Measurements from ENCODE around the gene DTX3. TPM values are rescaled to one million over a fixed set of nuclear protein-coding genes. Genes with fewer than 3 reads are reported as not detected.

Gene DTX3
- total RNA-seq, 1 experiment from 2014 or later: 57.0 TPM

DNA sequence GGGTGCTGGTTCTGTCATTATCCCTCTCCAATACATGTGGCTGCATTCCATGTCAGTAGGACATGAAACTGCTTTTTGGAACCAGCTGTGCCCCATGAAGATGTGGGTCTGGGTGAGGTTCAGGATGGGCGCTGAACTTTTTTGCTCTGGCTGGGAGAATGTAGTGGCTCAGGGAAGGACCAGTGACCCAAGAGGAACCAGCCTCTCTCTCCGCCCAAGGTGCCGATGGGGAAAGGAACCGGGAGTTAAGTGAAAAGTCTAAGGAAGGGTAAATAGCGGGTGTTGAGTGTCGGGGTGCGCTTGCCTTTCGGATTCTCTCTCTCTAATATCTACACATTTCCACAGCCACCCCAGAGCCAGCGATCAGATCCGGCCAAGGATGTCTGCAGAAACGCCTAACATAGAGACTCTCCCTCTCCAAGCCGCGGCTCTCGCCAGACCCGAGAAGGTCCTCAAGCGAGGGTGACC is 14.4 kb downstream of the DTX3 start:
- no peak for ATAC-seq
- Mint-ChIP-seq H3K27me3 (ENCODE audit: low read depth) (peaks cover 100% of the 10 kb centered on the region), H3K4me1 (peaks cover 31% of the 10 kb centered on the region), H3K9me3 (no peaks in the 10 kb centered on the region), H3K36me3 (peaks cover 5% of the 10 kb centered on the region), H3K27ac (no peak overlapping the region), H3K4me3 (peak overlapping the region; percentile 78)
- ChIA-PET POLR2A (interaction anchor here (0.9 kb wide), 1 partner anchor 9 kb away, joined by 3 read pairs; no protein-coding TSS in a partner anchor), CTCF (interaction anchor here (0.9 to 3.6 kb wide), 9 partner anchors 8 to 116 kb away, joined by 3 to 74 read pairs (median 18); partner anchors contain the start of genes ARHGEF25, B4GALNT1 and PIP4K2C)
- DNase-seq (ENCODE audit: low spot score): no peak
- TF ChIP-seq AFF4 (CRISPR knock-in tag; IDR thresholded peaks at IDR 0.05; ENCODE audit: borderline replicate concordance) (no peak), NFE2L1 (CRISPR knock-in tag; IDR thresholded peaks at IDR 0.05) (no peak)

DNA sequence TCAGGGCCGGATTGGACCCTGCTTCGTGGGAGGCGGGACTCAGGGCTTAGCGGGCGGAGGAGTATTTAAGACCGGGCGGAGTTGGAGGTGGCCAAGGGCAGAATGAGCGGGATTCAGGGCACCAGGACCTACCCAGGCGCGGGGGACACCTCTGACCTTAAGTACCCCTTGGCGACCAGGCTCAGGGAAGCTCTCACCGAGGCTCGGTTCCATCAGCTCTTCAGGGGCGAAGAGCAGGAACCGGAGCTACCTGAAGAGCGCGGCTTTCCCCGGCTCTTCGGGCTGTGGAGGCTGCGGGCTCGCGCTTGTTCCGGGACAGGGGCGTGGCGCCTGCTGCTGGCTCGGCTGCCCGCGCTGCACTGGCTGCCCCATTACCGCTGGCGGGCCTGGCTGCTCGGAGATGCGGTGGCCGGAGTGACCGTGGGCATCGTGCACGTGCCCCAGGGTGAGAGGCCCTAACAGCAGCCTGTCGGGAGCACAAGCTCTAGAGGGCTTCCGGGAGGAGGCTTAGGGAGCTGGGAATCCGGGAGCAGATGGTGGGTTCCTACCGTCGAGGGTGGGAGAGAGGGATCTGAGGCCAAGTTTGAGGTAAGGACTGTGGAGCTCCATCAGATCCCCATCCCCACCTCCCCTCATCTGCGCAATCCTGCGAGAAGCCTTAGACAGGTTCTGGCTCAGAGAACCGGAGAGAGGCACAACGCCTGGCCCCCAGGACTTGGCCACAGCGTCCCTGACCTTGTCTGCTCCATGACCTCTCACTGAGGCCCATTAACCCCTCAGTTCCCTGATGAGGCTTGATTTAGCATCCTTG is 15.0 kb downstream of the DTX3 start:
- H3K27me3 Mint-ChIP-seq (ENCODE audit: low read depth): peaks cover 100% of the 10 kb centered on the region
- no peaks in the 10 kb centered on the region for H3K9me3 Mint-ChIP-seq
- peak overlapping the region; percentile 78 for H3K4me3 Mint-ChIP-seq
- DNase-seq (ENCODE audit: low spot score) (peak; percentile 52), ATAC-seq (peak; percentile 38)
- H3K27ac Mint-ChIP-seq: no peak overlapping the region
- CTCF ChIA-PET: interaction anchor here (0.9 to 3.6 kb wide), 12 partner anchors 8 to 137 kb away, joined by 3 to 74 read pairs (median 16); partner anchors contain the start of genes ARHGEF25, B4GALNT1 and PIP4K2C
- H3K4me1 Mint-ChIP-seq: peaks cover 25% of the 10 kb centered on the region
- POLR2A ChIA-PET: interaction anchor here (0.9 to 2.3 kb wide), 4 partner anchors 9 to 116 kb away, joined by 3 to 11 read pairs (median 4); partner anchors contain the start of genes ARHGEF25 and B4GALNT1
- peaks cover 2% of the 10 kb centered on the region for H3K36me3 Mint-ChIP-seq
- TF ChIP-seq, protein P1, sequence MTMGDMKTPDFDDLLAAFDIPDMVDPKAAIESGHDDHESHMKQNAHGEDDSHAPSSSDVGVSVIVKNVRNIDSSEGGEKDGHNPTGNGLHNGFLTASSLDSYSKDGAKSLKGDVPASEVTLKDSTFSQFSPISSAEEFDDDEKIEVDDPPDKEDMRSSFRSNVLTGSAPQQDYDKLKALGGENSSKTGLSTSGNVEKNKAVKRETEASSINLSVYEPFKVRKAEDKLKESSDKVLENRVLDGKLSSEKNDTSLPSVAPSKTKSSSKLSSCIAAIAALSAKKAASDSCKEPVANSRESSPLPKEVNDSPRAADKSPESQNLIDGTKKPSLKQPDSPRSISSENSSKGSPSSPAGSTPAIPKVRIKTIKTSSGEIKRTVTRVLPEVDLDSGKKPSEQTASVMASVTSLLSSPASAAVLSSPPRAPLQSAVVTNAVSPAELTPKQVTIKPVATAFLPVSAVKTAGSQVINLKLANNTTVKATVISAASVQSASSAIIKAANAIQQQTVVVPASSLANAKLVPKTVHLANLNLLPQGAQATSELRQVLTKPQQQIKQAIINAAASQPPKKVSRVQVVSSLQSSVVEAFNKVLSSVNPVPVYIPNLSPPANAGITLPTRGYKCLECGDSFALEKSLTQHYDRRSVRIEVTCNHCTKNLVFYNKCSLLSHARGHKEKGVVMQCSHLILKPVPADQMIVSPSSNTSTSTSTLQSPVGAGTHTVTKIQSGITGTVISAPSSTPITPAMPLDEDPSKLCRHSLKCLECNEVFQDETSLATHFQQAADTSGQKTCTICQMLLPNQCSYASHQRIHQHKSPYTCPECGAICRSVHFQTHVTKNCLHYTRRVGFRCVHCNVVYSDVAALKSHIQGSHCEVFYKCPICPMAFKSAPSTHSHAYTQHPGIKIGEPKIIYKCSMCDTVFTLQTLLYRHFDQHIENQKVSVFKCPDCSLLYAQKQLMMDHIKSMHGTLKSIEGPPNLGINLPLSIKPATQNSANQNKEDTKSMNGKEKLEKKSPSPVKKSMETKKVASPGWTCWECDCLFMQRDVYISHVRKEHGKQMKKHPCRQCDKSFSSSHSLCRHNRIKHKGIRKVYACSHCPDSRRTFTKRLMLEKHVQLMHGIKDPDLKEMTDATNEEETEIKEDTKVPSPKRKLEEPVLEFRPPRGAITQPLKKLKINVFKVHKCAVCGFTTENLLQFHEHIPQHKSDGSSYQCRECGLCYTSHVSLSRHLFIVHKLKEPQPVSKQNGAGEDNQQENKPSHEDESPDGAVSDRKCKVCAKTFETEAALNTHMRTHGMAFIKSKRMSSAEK (CRISPR knock-in tag; IDR thresholded peaks at IDR 0.05; ENCODE audit: borderline replicate concordance): no peak
- TF ChIP-seq IRF2 (CRISPR knock-in tag; IDR thresholded peaks at IDR 0.05; ENCODE audit: borderline replicate concordance, low read depth) (no peak), STAT6 (CRISPR knock-in tag; conservative IDR thresholded peaks at IDR 0.05; ENCODE audit: low read depth) (no peak), PREB (CRISPR knock-in tag; IDR thresholded peaks at IDR 0.05; ENCODE audit: borderline replicate concordance) (no peak), TP53 (CRISPR knock-in tag; IDR thresholded peaks at IDR 0.05) (no peak)
- TF ChIP-seq, protein P2, sequence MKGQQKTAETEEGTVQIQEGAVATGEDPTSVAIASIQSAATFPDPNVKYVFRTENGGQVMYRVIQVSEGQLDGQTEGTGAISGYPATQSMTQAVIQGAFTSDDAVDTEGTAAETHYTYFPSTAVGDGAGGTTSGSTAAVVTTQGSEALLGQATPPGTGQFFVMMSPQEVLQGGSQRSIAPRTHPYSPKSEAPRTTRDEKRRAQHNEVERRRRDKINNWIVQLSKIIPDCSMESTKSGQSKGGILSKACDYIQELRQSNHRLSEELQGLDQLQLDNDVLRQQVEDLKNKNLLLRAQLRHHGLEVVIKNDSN (CRISPR knock-in tag; IDR thresholded peaks at IDR 0.05): no peak; the same call in 1 of the 2 replicates
- TF ChIP-seq, protein P3, sequence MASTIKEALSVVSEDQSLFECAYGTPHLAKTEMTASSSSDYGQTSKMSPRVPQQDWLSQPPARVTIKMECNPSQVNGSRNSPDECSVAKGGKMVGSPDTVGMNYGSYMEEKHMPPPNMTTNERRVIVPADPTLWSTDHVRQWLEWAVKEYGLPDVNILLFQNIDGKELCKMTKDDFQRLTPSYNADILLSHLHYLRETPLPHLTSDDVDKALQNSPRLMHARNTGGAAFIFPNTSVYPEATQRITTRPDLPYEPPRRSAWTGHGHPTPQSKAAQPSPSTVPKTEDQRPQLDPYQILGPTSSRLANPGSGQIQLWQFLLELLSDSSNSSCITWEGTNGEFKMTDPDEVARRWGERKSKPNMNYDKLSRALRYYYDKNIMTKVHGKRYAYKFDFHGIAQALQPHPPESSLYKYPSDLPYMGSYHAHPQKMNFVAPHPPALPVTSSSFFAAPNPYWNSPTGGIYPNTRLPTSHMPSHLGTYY (CRISPR knock-in tag; IDR thresholded peaks at IDR 0.05): no peak
- TF ChIP-seq, protein P4, sequence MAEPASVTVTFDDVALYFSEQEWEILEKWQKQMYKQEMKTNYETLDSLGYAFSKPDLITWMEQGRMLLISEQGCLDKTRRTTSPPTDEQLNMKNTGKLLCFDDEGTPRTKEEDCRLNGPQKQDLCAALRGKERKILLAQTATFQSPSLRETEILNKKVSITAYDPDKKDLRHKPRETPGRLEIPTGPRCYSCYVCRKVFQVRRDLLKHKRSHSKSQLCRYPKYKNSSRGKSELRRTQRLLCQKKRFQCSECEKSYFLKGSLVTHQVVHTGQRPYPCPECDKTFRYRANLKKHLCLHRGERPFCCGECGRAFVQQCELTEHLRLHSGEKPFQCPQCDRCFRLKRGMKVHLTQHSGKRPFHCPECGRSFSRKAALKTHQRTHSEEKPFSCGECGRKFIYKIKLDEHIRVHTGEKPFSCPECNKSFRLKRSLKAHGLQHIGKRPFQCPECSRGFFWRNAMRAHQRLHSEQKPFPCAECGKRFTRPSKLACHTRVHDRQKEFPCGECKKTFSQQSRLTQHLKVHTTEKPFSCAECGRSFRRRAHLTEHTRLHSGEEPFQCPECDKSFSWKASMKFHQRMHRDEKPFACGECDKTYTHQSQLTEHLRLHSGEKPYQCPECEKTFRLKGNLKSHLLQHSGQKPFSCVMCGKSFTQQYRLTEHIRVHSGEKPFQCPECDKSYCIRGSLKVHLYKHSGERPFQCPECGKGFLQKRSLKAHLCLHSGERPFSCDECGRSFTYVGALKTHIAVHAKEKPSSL (CRISPR knock-in tag; conservative IDR thresholded peaks at IDR 0.05): no peak
- TF ChIP-seq, protein P5, sequence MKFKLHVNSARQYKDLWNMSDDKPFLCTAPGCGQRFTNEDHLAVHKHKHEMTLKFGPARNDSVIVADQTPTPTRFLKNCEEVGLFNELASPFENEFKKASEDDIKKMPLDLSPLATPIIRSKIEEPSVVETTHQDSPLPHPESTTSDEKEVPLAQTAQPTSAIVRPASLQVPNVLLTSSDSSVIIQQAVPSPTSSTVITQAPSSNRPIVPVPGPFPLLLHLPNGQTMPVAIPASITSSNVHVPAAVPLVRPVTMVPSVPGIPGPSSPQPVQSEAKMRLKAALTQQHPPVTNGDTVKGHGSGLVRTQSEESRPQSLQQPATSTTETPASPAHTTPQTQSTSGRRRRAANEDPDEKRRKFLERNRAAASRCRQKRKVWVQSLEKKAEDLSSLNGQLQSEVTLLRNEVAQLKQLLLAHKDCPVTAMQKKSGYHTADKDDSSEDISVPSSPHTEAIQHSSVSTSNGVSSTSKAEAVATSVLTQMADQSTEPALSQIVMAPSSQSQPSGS (CRISPR knock-in tag; IDR thresholded peaks at IDR 0.05; ENCODE audit: borderline replicate concordance, low read depth): no peak
- TF ChIP-seq, protein P6, sequence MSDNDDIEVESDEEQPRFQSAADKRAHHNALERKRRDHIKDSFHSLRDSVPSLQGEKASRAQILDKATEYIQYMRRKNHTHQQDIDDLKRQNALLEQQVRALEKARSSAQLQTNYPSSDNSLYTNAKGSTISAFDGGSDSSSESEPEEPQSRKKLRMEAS (CRISPR knock-in tag; IDR thresholded peaks at IDR 0.05): peak; percentile 66
